GM21528 (cell line): ENCODE measurements around the gene APOBEC3C.
"Not testable (repeated sequence)": the region's sequence is repeated elsewhere in the genome, so short reads cannot be mapped to it uniquely, and the experiment has no call there.

Experiments
- ATAC-seq: cut with Tn5 transposase; IDR thresholded peaks from one replicate; pipeline ENCODE4 v1.9.1; 2021; ENCODE audit warnings: mild to moderate bottlenecking, moderate library complexity; ENCODE audit not compliant: unreplicated experiment, low FRiP score

Gene APOBEC3C

DNA sequence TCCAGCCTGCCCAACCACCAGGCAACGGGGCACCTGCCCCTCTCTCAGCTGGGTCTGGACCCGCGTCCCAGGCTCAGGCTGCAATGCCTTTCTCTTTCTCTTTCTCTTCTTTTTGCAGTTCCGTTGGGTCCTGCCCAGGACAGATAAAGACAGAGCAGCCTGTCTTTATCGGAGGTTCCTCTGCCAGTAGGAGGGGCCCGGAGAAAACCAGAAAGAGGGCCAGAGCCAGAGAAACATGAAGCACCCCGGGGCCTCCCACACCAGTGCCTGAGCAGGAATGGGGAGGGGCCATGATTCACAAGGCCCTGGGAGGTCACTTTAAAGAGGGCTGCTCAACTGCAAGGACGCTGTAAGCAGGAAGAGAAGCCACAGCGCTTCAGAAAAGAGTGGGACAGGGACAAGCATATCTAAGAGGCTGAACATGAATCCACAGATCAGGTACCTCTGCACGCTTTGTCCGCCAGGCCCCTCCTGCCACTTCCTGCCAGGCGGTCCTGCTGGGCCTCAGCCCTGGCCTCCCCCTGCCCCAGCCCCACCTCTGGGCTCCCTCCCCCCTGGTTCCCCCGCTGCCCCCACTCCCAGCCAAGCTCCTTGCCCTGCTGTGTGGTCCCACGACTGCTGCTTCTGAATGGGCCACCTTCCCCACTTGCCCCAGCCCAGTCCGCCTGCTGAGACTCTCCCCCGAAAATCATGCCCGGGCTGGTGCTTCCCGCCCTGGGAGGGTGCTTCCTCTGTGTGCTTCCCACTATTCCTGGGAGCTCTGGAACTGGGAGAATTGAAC, at the start of gene APOBEC3C:
Gene APOBEC3C (plus strand): TSS at position 316 of the 781 bp plus-strand sequence. CDS start 106 bp downstream, at position 422.
- ATAC-seq: peak; percentile 78

DNA sequence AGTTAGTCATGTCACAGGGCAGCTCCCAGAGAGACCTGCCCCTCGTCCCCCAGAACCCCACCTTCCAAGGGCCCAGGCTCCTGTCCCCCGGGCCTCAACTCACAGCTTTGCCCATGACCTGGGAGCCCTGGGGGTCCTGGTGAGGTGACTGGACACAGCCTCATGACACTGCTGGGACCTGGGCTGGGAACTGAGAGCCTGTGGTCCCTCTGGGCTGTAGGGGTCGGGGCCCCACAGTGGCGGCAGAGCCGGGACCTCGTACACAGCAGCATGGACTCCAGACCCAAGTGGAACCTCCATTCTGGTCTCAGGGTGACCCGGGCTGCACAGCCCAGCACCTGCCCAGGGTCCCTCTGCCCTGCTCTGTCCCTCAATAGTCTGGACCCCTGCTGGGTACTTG, 49.8 kb upstream of the APOBEC3C start:
- ATAC-seq: no peak

DNA sequence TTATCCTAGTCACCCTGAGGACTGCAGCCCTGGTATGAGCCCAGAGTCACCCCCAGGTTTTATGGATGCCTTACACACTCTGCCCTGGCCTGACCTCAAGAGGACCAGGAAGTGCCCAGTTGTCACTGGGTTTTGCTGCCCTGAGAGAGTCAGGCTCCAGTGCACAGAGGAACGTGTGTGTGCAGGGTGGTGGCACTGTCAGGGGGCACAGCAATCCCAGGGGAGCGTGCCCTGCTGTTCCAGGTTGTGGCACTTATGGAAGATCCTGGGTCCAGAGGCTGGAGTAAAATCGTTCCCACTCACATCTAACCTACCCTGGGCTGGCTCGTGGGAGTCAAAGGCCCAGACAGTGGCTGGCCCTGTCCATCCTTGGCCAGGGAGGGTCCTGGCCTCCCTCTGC, 49.1 kb upstream of the APOBEC3C start:
- ATAC-seq: no peak

DNA sequence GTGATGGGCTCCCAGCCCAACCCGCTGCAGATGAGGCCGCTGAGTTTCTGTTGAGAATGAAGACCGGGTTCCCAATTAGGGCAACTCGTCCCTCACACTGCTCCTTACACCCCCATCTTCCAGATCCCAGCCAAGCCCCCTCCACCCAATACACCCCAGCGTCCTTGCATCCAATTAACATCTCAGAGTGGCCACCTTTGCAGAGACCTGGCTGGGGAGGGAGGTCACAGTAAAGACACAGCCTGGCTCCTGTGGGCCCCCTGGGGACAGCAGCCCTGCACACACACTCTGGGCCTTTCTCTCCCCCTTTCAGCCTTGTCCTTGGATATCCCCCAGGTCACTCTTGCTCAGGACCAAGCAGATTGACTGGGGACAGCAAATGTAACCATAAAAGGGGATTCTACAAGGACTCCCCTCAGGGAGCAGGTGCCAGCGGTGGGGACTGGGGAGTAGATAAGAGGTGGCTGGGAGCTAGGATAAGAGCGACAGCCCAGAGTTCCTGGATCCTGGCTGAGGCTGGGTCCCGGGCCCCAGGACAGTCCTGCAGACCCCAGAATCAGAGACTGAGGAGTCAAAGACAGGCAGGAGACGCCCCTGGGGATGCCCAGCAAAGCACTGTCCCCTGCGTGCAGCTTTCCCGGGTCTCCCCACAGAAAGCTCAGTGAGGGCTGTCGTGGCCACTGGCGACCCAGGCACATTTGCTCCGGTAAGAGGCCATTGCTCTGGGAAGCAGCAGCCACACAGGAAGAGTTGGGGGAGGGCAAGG, 48.3 kb upstream of the APOBEC3C start:
- ATAC-seq: no peak

DNA sequence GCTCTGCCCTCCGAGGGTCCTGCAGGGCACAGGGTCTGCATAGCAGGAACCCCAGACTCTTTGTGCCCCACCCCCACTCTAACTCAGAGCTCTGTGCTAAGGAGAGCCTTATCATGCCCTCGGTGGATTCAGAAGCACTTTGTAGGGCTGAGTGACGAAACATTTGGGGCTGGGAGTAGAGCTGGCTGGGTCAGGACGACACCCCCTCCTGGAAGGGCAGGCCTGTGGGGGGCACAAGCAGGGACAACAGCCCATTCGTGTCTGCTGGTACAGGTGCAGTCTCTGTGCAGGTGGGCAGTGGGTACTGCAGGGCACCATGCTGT, 47.7 kb upstream of the APOBEC3C start:
- ATAC-seq: no peak

DNA sequence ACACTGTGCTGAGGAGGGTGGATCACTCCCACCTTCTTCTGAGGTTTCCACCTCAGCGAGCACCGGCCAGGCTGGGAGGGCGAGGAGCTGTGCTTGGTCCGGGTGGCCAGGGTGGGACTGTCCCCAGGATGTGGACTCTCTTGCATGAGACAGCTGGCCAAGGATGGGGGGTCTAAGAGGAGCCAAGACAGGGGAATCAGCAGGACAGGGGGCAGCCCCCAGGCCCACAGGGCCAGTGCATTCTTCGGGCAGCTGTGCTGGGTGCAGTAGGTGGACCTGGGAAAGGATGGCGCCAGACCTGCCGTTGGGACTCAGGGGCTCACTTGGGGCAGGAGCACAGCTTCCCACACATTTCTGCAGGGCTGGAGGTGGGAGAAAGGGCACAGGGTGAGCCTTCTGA, 47.1 kb upstream of the APOBEC3C start:
- ATAC-seq: no peak

DNA sequence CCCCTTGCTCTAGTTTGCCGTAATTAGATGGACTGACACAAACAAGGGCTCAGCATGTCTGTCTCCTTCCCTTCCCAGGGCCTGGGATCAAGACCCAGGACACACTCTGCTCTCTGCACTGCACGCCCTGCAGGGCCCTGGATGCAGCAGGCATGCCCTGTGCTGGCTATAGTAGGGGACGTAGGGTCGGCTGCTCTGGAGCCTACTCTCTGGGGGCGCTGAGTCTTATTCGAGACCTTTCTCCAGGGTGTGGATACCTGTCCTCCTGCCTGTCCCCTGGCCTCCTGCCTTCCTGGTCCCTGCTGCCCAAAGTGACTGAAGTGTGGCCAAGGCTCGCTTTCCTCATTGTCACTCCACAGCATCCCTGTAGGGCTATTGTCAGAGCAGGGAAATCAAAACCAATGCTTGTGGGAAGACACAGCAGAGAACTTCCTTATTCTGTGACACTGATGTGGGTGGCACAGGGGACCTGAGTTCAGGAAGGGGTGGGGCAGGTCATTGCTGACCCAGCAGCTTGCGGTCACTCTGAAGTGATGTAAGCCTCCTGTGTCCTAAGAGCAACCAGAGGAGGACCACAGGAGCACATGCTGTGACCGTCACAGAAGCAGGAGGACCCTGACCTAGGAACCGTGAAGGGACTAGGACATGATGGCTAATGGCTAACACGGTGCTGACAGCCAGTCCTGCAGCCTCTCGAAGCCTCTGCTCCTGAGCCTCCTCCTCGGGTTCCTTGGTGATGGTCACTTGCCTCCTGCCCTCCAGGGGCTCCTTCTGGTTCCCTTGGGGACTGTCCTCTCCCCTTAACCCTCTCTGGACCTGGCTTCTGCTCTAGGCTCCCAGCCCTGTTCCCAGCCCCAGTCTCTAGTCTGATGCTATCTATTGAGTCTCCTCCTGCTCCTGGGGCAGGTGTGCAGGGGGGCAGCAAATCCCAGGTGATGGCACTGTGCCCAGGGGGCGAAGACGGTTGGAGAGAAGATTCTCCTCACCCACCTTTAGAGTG, 46.3 kb upstream of the APOBEC3C start:
- no peak for ATAC-seq

DNA sequence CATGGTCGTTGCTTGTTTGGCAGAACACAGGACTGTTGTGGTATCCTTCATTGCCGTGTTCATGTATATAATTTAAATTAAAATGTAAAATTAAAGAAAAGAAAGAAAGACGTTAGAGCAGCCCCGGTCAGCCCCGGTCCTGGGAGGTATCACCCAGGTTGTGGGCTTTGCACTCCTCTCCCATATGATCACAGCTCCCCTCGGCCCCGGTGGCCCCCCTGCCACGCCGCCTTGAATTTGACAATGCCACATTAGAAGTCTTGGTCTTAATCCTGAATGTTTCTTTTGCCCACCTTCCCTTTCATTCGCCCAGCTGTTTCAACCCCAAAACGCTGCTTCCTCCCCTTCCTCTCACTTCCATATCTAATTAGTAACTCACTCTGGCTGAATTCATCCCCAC, 45.3 kb upstream of the APOBEC3C start:
- ATAC-seq: no peak

DNA sequence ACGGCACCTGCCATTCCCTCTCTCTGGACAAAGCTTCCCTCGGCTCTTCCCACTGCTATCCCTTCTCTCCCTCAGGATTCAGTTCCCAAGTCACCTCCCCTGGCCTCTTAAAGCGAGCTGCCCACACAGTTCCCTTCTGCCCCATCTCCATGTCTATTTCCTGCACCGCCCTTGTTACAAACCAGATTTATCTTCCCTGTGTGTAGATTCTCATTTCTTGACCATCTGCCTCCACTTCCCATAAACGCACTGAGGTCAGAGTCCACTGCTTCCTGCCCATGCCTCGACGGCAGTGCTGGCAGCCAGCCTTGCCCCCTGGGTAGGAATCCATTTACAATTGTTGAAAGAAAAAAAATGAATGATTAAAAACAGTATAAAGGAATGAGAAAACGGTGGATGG, 43.5 kb upstream of the APOBEC3C start:
- no peak for ATAC-seq

DNA sequence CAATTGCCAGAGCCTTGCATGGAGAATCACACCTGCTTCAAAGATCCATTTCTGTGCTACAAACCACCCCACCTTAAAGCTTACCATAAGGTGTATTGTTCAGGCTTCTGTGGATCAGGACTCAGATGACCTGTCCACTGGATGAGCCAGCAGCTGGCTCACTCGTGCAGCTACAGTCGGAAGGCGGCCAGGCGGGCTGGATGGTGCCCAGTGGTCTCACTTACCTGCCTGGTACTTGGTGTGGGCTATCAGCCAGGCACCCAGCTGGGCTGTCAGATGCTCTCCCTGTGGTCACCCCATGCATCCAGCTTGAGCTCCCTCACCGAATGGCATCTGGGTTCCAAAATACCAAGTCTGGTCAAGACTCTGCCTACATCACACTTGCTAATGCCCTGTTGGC, 42.9 kb upstream of the APOBEC3C start:
- ATAC-seq: no peak

DNA sequence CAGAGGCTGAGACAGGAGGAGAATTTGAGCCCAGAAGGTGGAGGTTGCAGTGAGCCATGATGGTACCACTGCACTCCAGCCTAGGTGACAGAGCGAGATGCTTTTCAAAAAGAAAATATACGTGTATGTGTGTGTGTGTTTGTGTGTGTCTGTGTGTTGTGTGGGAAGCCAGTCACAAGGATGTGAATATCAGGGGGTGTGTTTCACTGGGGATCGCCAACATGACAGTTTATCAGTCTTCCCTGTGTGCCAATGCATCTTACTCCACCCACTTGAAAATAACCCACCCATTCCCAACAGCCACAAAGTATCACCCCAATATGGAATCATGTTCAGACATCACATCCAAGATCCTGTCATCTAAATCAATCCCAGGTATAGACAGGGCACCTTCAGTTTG, 42.3 kb upstream of the APOBEC3C start:
- no peak for ATAC-seq

DNA sequence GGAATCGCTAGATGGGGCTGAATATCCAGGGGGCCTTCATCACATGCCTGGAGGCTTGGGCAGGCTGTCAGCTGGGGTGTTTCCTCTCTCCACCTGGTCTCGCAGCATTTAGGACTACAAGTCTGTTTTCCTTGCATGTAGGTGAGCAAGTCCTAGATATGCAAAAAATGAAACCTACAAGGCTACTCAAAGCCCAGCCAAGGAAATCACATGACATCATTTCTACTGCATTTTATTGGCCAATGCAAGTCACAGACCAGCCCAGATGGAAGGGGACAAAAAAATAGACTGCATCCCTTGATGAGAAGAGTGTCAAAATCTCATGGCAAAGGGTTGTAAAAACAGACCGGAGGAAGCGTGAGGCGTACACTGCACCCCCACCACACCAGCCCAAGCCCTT, 41.5 kb upstream of the APOBEC3C start:
- ATAC-seq: no peak

DNA sequence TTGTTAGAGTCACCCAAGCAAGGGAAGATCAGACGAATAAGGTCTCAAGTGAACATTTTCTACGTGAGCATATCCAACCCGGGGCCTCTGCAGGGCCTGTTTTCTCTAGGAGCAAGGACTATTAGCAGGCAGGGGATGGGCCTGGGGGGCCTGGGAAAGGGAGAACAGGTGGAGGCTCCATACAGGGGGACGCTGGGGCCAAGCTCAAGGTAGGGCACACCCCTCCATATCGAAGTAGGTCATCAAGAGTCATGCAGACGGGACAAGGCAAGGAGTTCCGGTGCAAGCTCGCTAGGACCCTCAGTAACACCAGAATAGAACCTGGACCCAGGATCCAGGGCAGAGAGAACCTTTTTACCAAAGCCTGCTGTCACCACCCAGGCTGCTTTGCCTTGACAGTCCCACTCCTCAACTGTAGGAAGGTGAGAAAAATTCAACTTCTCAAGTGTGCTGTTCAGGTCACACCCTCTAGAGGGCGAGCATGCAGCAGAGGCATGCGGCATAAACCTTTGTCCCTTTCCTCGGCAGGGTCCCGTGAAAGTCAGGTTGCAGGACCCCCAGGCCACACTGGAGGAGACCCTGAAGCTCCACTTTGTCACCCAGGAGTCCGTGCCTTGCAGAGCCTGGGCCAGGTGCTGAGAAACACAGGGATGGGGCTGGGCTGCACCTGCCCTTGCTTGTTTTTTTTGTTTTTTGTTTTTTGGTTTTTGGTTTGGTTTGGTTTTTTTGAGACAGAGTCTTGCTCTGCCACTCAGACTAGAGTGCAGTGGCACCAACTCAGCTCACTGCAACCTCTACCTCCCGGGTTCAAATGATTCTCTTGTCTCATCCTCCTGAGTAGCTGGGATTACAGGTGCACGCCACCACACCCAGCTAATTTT, 40.5 kb upstream of the APOBEC3C start:
- ATAC-seq: no peak

DNA sequence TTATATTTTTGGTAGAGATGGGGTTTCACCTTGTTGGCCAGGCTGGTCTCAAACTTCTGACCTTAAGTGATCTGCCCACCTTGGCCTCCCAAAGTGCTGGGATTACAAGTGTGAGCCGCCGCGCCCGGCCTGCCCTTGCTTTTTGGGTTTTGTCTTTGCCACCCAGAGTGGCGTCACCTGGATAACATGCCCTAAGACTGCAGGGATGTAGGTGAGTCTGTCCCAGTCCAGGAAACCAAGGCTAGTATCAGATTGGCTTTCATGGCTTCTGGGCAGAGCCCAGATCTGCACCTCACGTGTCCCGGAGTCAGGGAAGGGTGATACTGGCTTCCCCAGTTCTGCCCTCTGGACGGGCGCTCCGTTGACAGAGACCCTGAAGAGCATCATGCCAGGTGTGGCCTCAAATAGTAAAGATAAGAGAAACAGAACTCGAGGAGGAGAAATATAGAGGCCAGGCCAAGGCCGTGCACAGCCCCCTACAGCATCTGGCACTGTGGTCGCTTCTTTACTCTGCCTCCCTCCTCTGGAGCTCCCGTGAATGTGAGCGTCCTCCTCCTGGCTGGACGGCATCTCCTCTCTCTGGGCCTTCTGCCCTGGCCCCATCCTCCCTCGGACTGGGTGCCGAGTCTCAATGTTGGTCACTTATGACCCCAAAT, 39.8 kb upstream of the APOBEC3C start:
- no peak for ATAC-seq

DNA sequence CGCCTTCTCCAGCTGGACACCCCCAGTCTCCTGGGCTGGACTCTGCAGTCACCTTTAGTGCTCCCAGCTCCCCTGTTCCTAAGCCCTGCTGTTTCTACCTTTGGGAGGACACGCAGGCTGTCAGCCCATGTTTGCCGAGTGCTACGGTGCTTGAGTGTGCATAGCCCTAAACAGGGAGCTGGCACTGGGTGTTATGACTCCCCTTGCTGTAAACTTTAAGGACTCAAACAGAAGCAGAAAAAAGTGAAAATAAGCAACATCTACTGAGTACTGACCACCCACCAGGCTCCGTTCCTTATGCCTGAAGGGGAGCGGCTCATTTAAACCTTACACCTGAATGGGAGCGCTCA, 39.3 kb upstream of the APOBEC3C start:
- no peak for ATAC-seq

DNA sequence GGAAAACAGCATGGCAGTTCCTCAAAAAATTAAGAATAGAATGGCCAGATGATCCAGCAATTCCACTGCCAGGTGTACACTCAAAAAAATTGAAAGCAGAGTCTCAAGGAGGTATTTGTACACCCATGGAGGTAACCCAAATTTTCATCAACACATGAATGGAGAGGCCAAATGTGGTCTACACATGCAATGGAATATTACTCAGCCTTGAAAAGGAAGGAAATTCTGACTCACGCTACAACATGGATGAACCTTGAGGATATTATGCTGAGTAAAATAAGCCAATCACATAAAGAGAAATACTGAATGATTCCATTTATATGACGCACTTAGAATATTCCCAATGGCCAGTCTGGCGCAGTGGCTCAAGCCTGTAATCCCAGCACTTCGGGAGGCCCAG, 36.8 kb upstream of the APOBEC3C start:
- not testable (repeated sequence) for ATAC-seq

DNA sequence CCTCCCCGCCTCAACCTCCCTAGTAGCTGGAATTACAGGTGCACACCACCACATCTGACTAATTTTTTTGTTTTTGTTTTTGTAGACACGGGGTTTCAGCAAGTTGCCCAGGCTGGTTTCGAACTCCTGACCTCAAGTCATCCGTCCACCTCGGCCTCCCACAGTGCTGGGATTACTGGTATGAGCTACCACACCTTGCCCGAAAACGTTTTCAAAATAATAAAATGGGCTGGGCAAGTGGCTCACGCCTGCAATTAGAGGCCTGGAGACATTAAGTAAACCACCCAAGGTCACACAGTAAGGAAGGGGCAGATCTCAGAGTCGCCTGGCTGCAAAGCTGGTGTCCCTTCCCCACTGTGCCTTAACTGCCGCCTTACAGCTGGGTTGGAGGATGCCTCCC, 33.5 kb upstream of the APOBEC3C start:
- not testable (repeated sequence) for ATAC-seq

DNA sequence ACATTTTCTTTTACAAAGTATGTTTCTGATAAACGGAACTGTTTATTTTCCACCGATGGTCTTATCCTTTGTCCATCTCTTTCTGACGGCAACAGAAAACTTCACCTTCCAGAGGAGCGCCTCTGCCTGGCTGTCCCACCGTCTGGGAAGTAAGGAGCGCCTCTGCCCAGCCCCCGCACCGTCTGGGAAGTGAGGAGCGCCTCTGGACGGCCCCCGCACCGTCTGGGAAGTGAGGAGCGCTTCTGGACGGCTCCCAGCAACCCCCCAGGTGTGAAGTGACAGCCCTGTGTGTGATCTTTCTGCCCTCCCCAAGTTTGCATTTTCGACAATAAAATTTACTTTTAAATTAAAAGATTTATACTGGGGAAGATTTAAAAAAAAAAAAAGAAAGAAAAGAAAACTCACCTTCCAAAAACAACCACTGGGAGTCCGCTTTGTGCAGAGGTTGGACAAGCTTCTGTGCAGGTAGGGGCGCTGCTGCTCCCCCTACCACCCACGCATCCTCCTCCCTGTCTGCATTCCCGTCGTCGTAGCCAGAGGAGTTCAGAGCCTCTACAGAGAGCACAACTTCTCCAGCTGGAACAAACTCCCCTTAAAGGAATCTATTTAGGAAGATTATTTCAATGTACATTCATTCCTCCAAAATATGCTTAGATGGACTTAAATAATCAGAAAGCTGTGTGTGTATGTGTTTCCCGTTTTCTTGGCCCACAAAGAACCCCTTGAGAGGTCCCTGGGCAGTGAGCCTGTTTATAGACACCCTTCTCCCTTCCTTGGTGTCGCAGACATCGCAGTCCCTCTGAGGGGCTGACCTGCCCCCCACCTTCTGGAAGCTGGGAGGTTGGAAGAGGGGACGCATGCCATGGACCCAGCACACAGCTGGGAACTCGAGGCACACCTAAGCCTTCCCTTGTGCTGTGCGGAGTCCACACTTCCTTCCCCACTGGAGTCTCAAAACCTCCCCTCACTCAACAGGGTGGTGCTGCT, 32.8 kb upstream of the APOBEC3C start:
- no peak for ATAC-seq
